ENCODE measurements around the gene OR51B5.

GRCh38 chr11:5363679-5364078 lies 20.4 kb upstream of the OR51B5 start:
- TF ChIP-seq CTCF (conservative IDR thresholded peaks at IDR 0.05 in 1 of 2, IDR thresholded peaks at IDR 0.05 in 1 of 2; ENCODE audit: extremely low read depth in 1 of 2, insufficient read depth in 1 of 2, low read depth in 1 of 2, low read length in 2 of 2) (no peak), EZH2 (IDR thresholded peaks at IDR 0.05; ENCODE audit: borderline replicate concordance, low read length) (no peak)

Measured in mammary epithelial cell (primary cell).